Esophagus squamous epithelium (tissue), 4 donors: ENCODE results near the gene HORMAD2.

Experiments used
- CTCF ChIP-seq, 6 experiments: fragments of 450-650 bp in 4 of 6; fragments of 200-600 bp in 2 of 6; sonication (generic) in 2 of 6; IDR thresholded peaks; one replicate each; pipeline ENCODE4 v1.5.1; 2016 to 2019; ENCODE audit warnings: antibody characterized with exemption in 6 of 6, mild to moderate bottlenecking in 4 of 6, moderate library complexity in 4 of 6
- POLR2A ChIP-seq, 4 donors: fragments of 450-650 bp; IDR thresholded peaks; one replicate each; pipeline ENCODE4 v1.6.1; 2017; ENCODE audit warnings: antibody characterized with exemption in 4 of 4, mild to moderate bottlenecking in 4 of 4, moderate library complexity in 3 of 4

- no peak for TF ChIP-seq CTCF (IDR thresholded peaks at IDR 0.05)
- no peak for TF ChIP-seq POLR2A (IDR thresholded peaks at IDR 0.05)
Measured at GRCh38 chr22:30217698-30218560, 137.7 kb downstream of the HORMAD2 start.
